Mesothelial cell of epicardium (in vitro differentiated cells): ENCODE data around the gene SFMBT1. TPM values are rescaled to one million over a fixed set of nuclear protein-coding genes. Genes with fewer than 3 reads are reported as not detected.

Experiments
- DNase-seq, 2 experiments: peaks; one replicate each; pipeline ENCODE4 v3.0.0; 2021; ENCODE audit warnings: low spot score in 2 of 2; ENCODE audit not compliant: unreplicated experiment in 2 of 2
- H3K27ac Mint-ChIP-seq: 2 replicates; pipeline ENCODE4 v1.8.0; 2021; ENCODE audit warnings: mixed read lengths
- H3K27me3 Mint-ChIP-seq: 2 replicates; pipeline ENCODE4 v1.8.0; 2021; ENCODE audit warnings: low read depth, mixed read lengths
- H3K36me3 Mint-ChIP-seq: 2 replicates; pipeline ENCODE4 v1.8.0; 2021; ENCODE audit warnings: mixed read lengths
- H3K4me1 Mint-ChIP-seq: 2 replicates; pipeline ENCODE4 v1.8.0; 2021; ENCODE audit warnings: mixed read lengths
- H3K4me3 Mint-ChIP-seq: 2 replicates; pipeline ENCODE4 v1.8.0; 2021; ENCODE audit warnings: mild to moderate bottlenecking, moderate library complexity, mixed read lengths
- H3K9me3 Mint-ChIP-seq: 2 replicates; pipeline ENCODE4 v1.8.0; 2021; ENCODE audit warnings: mixed read lengths
- CTCF ChIP-seq: fragments of 200-600 bp; sonication (generic); IDR thresholded peaks from one replicate; pipeline ENCODE4 v1.5.0; 2021; ENCODE audit warnings: antibody characterized with exemption; ENCODE audit not compliant: unreplicated experiment
- total RNA-seq: library from RNA; stranded (reverse); gene quantifications from 3 replicates; pipeline ENCODE4 v1.2.1, GENCODE V29; 2021

Gene SFMBT1
- total RNA-seq, 1 donor from 2014 or later, result 4.4 TPM

- no peak for DNase-seq
- no peaks in the 10 kb centered on the region for H3K27me3 Mint-ChIP-seq
- H3K4me3 Mint-ChIP-seq, result no peak overlapping the region
- H3K36me3 Mint-ChIP-seq, result no peaks in the 10 kb centered on the region
- no peak overlapping the region for H3K27ac Mint-ChIP-seq
- H3K9me3 Mint-ChIP-seq, result no peaks in the 10 kb centered on the region
- no peak for TF ChIP-seq CTCF
- no peaks in the 10 kb centered on the region for H3K4me1 Mint-ChIP-seq
These were observed 29.6 kb downstream of the SFMBT1 start for GRCh38 chr3:53016236-53016635.

- Mint-ChIP-seq H3K36me3 (no peaks in the 10 kb centered on the region), H3K9me3 (no peaks in the 10 kb centered on the region), H3K27me3 (no peaks in the 10 kb centered on the region), H3K4me3 (no peak overlapping the region), H3K4me1 (no peaks in the 10 kb centered on the region), H3K27ac (no peak overlapping the region)
- TF ChIP-seq CTCF, result no peak
- no peak for DNase-seq
These were observed 34.5 kb downstream of the SFMBT1 start for GRCh38 chr3:53011324-53011723.

GRCh38 chr3:53009826-53010539 lies 35.9 kb downstream of the SFMBT1 start:
- no peak for DNase-seq
- no peak overlapping the region for H3K4me3 Mint-ChIP-seq
- no peak overlapping the region for H3K27ac Mint-ChIP-seq
- no peaks in the 10 kb centered on the region for H3K36me3 Mint-ChIP-seq
- H3K9me3 Mint-ChIP-seq, result no peaks in the 10 kb centered on the region
- H3K27me3 Mint-ChIP-seq, result no peaks in the 10 kb centered on the region
- TF ChIP-seq CTCF, result no peak
- no peaks in the 10 kb centered on the region for H3K4me1 Mint-ChIP-seq

GRCh38 chr3:53008932-53009331 lies 36.9 kb downstream of the SFMBT1 start:
- no peak overlapping the region for H3K27ac Mint-ChIP-seq
- H3K4me3 Mint-ChIP-seq, result no peak overlapping the region
- no peaks in the 10 kb centered on the region for H3K36me3 Mint-ChIP-seq
- no peak for DNase-seq
- H3K4me1 Mint-ChIP-seq, result no peaks in the 10 kb centered on the region
- no peak for TF ChIP-seq CTCF
- no peaks in the 10 kb centered on the region for H3K27me3 Mint-ChIP-seq
- no peaks in the 10 kb centered on the region for H3K9me3 Mint-ChIP-seq

- no peaks in the 10 kb centered on the region for H3K9me3 Mint-ChIP-seq
- no peaks in the 10 kb centered on the region for H3K36me3 Mint-ChIP-seq
- H3K4me3 Mint-ChIP-seq, result no peak overlapping the region
- no peak for TF ChIP-seq CTCF
- no peaks in the 10 kb centered on the region for H3K4me1 Mint-ChIP-seq
- no peaks in the 10 kb centered on the region for H3K27me3 Mint-ChIP-seq
- no peak overlapping the region for H3K27ac Mint-ChIP-seq
- no peak for DNase-seq
These were observed 39.9 kb downstream of the SFMBT1 start for GRCh38 chr3:53005854-53006513.
